RPMI7951 (cell line): ENCODE data around the gene OTOR. TPM values are rescaled to one million over a fixed set of nuclear protein-coding genes. Genes with fewer than 3 reads are reported as not detected.

ENCODE experiments used
- DNase-seq: peaks from one replicate; pipeline ENCODE4 v3.0.0-alpha.2; 2012; ENCODE audit warnings: low read depth
- total RNA-seq: library from RNA; depleted of rRNA; stranded (reverse); fragments of >200 nt; shearing (Covaris generic); gene quantifications from 2 replicates; pipeline ENCODE4 v1.2.3, GENCODE V29; 2014; rRNA removed

Gene OTOR
- not detected in 2 replicates for total RNA-seq

GRCh38 chr20:16748308-16748900 is at the start of gene OTOR:
OTOR (plus strand) TSS chr20:16748358; CDS start chr20:16748402, 44 bp downstream.
- no peak for DNase-seq

- DNase-seq = no peak
Observed at GRCh38 chr20:16699293-16699692, 48.9 kb upstream of the OTOR start.

GRCh38 chr20:16701296-16701695 is 46.9 kb upstream of the OTOR start:
- no peak for DNase-seq

GRCh38 chr20:16703570-16703969 is 44.6 kb upstream of the OTOR start:
- no peak for DNase-seq

GRCh38 chr20:16707674-16708073 is 40.5 kb upstream of the OTOR start:
- no peak for DNase-seq

GRCh38 chr20:16708602-16709001 is 39.6 kb upstream of the OTOR start:
- DNase-seq = no peak

- peak; percentile 43 for DNase-seq
Observed at GRCh38 chr20:16709017-16709416, 39.1 kb upstream of the OTOR start.

- no peak for DNase-seq
Observed at GRCh38 chr20:16710781-16711180, 37.4 kb upstream of the OTOR start.

GRCh38 chr20:16711661-16712258 is 36.4 kb upstream of the OTOR start:
- no peak for DNase-seq

GRCh38 chr20:16712511-16712947 is 35.6 kb upstream of the OTOR start:
- DNase-seq = peak; percentile 66

- DNase-seq = peak; percentile 37
Observed at GRCh38 chr20:16713066-16713465, 35.1 kb upstream of the OTOR start.

- DNase-seq = no peak
Observed at GRCh38 chr20:16714242-16714641, 33.9 kb upstream of the OTOR start.

- no peak for DNase-seq
Observed at GRCh38 chr20:16714751-16715150, 33.4 kb upstream of the OTOR start.

GRCh38 chr20:16719421-16719820 is 28.7 kb upstream of the OTOR start:
- DNase-seq = no peak

GRCh38 chr20:16729080-16729479 is 19.1 kb upstream of the OTOR start:
- no peak for DNase-seq

GRCh38 chr20:16729565-16730460 is 18.3 kb upstream of the OTOR start, which contains the start of gene SNRPB2:
SNRPB2 (plus strand) TSS chr20:16730026; CDS start chr20:16731703, 1,677 bp downstream.
- peak; percentile 98 for DNase-seq

GRCh38 chr20:16732506-16733152 is 15.5 kb upstream of the OTOR start:
- DNase-seq = peak; percentile 38

- no peak for DNase-seq
Observed at GRCh38 chr20:16740365-16741072, 7.6 kb upstream of the OTOR start.

- no peak for DNase-seq
Observed at GRCh38 chr20:16744178-16744807, 3.9 kb upstream of the OTOR start.

GRCh38 chr20:16745204-16745603 is 3.0 kb upstream of the OTOR start:
- no peak for DNase-seq

GRCh38 chr20:16747291-16747811 is 807 bp upstream of the OTOR start:
- no peak for DNase-seq
